NCI-H1694 treated with DMSO at 0.1 percent for 48 hours (cell line): ENCODE measurements around the gene TMCC1.
"Not testable (repeated sequence)": the region's sequence is repeated elsewhere in the genome, so short reads cannot be mapped to it uniquely, and the experiment has no call there.

Experiments
- DNase-seq: peaks from one replicate; lab custom pipeline; 2025; lab: John Stamatoyannopoulos, UW

TMCC1 gene

DNA sequence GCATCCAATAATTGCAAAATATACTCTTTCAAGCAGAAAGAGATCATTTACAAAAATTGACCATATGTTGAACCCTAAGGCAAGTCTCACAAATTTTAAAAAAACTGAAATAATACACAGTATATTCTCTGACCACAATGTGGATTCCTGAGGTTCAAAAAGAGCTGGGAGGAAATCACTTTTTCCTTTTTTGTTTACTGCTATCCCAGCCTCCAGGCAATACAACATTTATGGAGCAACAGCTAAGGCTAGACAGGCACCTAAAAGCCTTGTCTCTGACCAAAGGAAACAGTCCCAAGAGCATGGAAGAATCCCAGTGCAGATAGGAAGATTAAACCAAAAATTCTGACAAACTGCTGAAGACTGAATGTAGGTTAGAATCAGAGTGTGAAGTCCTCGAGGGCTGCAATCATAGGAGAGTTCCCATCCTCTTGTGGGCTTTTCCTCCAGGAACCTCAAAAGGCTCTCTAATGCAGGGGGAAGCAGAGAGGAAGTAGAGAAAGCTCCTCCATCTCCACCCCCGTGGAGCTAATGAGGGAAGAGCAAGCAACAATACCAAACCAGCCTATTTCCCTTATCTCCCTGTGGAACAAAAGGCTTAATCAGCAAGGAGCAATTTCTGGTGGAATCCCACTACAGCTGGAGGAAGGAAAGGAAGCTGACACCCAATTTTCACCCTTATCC lies 57.0 kb downstream of the TMCC1 start:
- no peak for DNase-seq

DNA sequence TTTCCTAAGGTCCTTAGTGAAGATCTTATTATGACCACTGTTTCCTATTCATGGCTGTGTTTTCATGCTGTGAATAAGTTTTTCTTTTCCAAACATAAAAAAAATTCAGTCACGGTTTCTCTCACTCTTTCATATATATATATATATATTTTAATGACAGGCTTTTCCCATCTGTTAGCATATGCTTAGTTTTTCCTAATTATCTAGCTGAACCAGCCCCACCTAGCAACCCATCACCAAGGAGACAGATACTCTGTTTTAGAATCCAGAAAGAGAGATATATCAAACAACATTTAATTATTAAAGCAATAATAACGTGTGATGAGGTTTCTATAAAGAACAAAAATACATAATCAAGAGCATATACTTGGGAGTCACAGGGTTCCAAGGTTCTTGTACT lies 58.3 kb downstream of the TMCC1 start:
- DNase-seq, result peak; percentile 6

DNA sequence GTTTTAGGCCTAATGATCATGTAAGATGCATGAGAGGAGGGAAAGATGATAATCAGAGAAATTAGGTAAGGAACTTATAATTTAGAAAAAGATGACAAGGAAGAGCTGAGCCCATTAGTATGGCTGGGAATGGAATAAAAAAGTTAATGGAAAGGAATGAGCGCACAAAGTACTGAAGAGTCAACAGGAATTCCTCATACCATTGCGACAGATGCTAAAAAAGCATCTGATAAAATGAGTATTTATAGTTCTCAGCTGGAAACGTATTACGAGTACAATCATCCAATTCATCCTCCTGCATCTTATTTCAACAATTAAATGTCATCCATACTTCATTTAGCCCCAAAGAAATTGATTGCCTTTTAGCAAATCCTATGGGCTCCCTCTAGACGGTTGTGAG lies 58.9 kb downstream of the TMCC1 start:
- no peak for DNase-seq

DNA sequence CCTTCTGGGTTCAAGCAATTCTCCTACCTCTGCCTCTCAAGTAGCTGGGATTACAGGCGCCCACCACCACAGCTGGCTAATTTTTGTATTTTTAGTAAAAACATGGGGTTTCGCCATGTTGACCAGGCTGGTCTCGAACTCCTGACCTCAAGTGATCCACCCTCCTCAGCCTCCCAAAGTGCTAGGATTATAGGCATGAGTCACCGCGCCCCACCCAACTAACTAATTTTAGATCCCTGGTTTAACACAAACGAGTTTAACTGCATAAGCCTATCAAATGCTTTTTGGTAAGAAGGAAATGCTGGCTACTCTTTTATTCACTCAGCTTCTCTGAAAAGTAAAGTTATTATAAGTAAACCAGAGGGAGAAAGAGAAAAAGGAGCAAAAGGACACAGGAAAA lies 61.6 kb downstream of the TMCC1 start:
- not testable (repeated sequence) for DNase-seq

DNA sequence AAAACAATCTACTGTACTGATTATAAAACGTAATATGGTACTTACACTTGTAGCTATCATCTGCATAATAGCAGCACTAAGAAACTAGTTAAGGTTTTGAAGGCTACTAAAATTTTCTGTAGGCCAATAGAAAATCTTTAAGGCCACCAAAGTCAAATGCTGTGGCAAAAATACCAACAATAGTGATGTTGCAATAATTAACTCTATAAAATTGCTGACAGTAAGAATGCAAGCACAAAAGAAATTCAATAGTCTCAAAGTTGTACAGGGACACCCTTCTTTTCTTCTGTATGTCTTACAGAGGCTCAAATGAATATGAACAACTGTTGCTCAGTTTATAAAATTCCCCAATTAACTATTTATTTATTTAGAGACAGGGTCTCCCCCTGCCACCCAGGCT lies 62.0 kb downstream of the TMCC1 start:
- no peak for DNase-seq

DNA sequence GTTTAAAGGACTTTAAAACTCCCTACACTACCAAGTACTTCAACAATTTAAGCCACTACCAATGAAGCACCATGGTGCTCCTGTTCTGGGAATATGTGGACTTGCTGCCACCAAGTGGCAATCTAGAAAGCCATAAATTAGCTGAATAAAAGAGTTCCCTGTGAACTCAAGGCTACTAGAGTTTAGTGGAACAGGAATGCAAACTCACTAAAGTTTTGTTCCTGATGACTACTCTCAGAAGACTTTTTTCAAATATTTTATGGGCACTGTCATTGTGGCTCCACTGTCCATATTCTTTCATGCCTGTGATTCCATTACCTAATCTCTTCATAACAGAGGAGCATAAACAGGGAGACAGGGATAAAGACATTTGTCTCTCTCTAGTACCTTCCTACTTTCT lies 63.9 kb downstream of the TMCC1 start:
- DNase-seq, result peak; percentile 52

DNA sequence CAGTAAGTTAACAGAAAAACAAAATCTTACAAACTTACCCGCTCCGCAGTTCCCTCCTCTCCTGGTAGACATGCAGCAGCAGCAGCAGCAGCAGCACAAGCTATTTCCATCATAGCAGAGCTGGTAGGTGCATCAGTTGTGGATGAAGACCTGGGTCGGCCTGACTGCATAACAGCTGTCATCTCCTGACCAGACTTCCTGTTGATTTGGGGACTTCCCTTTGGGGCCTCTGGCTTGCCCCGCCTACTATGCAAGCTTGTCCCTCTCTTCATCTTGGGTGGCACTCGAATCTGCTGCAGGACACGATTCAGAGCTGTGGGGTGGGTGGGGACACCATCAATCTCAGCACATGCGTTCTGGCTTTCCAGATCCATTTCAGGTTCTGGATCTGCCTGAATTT lies 65.7 kb downstream of the TMCC1 start:
- no peak for DNase-seq

DNA sequence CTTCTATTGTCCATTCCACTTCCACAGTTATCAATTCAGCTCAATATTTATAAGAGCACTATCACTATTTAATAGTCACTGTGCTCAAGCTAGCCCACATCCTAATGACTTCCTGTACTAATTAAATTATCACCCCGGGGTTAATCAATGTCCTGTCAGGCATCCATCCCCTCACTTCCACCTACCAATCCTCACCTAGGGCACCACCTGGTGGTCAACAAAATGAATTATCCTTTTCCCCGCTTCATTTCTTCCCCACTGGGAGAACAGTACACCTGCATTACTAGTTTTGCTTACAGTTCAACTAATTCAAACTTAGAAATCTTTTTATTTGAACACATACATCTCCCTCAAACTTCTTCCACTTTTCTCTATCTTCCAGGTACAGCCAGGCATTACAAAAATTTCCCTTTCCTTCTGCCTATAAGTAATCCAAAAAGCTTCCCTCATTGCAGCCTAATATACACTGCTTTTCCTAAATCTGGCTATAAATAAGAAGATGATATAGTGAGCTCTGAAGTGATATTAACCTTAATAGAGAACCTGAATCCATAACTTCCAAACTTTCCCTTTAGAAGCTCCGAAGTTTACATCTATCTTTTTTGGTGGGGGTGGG lies 68.5 kb downstream of the TMCC1 start:
- peak; percentile 47 for DNase-seq

DNA sequence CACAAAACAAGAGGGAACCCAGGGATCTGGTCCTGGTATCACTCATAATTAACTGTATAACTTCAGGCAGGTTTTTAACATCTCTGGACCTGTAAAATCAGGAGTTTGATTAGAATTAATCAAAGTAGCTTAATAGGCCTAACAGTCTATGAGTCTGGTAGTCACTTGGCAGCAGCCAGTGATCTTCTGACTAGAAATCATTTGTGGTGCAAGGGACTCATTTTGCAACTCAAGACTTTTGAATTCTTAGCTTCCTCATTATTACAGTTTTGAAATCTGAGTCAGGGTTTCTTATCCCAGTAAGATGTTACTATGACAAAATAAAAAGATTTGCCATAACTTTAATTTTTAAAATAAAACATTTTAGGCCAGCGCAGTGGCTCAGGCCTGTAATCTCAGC lies 70.8 kb downstream of the TMCC1 start:
- no peak for DNase-seq

DNA sequence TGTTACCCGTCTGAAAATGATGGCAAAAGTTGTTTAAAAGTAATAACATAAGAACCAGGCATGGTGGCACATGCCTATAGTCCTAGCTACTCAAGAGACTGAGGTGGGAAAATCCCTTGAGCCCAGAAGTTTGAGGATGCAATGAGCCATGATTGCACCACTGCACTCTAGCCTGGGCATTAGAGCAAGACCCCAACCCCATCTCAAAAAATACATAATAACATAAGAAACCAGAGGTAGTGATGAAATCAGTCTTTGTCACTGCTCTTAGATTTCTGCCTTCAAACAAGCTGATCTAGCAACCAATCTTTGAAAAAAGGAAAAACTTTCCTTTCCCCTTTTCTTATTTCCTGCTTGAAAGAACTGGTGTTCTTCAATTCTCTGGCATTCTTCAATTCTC lies 71.3 kb downstream of the TMCC1 start:
- no peak for DNase-seq

DNA sequence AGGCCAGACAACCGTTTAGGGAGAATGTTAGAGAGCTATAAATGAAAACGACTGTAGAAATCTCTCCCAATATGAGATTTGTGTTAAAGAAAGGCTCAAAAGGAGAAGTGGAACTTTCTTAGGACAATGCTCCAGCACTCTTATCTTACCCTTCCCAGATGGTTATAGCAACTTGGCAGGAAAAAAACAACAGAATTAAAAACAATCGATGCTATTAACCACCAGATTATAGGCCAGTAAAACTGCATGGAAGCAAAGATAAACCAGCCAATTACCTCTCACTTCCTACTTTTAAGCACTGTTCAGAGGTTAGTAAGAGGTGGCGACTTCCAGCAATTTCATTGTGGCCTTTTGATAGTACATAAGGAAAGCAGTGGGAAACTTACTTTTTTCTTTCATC lies 72.9 kb downstream of the TMCC1 start:
- DNase-seq, result no peak

DNA sequence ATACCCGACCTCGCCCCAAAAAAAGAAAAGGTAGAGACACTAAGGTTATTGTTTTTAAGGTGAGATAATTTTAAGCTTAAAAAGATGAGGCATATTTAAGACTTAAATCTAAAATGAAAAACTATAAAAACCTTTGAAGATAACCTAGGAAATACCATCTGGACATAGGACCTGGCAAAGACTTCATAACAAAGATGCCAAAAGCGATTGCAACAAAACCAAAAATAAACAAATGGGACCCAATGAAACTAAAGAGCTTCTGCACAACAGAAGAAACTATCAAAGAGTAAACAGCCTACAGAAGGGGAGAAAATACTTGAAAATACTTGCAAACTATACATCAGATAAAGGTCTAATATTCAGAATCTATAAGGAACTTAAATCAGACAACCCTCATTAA lies 80.9 kb downstream of the TMCC1 start:
- no peak for DNase-seq

DNA sequence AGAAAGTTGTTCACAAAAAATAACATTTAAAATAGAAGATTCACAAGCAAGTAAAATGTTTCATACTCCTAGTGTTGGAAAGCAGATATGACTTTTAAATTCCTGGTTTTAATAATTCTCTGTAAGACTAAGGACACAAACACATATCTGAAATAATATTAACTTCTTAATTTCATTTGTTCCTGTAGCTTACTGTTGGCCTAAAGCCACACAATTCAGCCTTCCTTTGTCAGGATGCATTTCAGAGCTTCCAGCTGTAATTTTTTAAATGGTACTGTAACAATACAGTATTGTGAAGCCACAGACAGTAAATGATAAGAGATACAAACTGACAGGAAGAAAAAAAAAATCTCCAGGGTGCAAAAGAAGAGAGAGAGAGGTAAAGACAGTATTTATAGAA lies 84.2 kb downstream of the TMCC1 start:
- no peak for DNase-seq

DNA sequence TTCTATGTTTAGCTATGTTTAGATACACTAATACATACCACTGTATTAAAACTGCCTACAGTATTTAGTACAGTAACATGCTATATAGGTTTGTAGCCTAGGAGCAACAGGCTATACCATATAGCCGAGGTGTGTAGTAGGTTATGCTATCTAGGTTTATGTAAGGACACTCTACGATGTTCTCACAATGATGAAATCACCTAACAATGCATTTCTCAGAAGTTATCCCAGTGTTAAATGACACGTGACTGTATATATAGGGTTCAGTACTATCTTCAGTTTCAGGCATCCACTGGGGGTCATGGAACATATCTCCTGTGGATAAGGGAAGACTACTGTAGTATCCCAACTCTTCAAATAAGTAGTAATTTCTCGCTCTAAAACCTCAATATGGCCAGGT lies 97.4 kb downstream of the TMCC1 start:
- no peak for DNase-seq

DNA sequence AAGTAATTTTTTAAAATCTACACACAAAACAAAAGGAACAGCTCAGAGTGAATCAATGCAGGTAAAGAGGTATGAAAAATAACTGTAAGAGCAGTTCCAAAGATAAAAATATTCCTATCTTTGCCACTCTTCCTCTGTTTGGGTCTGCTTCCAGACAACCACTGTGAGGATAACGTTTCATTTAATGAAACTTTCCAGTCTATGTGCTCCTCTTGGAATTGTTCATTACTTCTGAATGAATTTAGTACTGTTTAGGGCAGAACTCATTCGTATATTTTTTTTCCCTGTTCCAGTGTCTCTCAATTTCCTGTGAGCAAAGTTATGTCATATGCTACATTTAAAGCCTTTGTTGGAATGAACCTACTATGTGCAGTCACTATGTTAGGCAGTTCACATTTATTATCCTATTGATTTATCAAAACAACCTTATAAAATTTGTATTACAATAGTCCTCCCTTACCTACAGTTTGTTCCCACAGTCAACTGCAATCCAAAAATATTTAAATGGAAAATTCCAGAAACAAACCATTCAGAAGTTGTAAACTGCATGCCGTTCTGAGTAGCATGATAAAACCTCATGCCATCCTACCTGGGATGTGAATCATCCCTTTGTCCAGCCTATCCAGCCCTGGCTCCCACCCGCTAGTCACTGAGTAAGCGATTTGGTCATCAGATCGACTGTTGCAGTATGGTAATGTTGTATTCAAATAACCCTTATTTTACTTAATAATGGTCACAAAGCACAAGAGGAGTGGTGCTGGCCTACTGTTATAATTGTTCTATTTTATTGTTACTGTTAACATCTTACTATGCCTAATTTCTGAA lies 98.1 kb downstream of the TMCC1 start:
- DNase-seq, result no peak

DNA sequence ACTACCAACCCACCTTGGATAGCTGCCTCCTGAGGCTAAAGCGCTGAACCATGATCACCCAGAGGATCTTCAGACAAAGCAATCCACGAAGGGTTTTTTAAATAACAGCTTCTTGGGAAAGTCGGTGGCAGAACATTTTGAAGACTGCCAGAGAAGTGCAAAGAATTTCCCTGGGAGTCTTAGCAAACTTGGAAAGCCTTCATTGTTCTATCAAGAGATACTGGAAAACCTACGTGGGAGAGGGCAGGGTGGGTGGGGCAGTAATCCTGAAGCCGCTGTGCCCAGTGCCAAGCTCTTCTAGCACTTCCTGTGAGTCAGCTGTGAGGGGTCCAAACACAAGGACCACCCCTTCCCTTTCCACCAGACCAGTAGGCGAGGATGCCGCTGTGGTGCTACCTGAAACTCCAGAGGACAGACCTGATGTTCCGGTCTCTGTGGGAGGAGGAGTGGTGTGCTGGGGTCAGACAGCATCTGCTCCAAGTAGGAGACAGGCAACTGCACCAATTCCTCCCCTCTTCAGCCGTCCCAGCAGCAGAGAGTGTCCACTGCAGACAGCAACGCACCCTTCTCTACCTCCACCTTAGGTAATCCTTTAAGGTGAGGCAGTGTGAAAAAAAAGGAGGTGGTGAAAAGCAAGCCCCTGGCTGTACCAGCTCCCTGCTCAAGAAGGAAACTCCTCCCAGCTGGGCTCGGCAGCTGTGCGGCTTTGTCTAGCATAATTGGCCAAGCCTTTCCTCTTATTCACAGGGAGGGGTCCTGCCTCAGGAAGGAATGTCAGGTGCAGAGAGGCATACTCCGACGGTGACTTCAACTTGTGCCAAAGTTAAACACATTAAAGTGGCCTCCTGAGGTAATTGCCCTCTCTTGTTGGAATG lies 99.0 kb downstream of the TMCC1 start:
- no peak for DNase-seq

DNA sequence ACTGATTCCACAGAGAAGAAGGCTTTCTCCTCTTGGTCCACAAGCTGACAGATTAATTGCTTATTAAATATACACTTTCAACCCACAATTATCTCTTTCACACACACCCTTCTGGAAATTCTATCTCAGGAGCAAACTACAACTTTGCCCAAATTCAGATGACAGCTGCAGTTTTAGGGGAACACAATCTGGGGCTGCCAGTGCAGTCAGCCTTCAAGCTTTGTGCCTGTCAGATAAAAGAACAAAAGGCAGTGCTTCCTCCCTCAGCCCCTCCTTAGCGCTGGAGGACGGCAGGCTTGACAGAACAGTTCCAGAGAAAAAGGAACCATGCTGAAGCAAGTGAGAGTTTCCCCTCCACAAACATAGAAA lies 99.6 kb downstream of the TMCC1 start:
- no peak for DNase-seq

DNA sequence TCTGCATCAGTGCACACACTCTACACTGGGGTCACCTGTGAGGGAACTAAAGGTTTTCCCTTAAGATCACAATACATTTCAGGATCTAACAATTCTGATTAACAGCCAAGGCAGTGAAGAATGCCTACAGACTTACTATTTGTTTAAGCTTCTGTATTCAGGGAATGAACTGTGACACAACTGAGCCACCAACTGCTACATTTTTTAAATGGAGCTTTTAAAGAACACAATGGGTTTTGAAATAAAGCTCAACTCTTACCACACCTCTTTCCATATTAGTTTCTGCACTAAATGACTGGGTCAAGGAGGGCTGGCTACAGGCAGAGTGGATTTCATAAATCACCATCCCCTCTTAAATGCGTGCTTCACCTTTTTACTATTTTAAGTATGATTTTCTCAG lies 100.2 kb downstream of the TMCC1 start:
- DNase-seq, result no peak

DNA sequence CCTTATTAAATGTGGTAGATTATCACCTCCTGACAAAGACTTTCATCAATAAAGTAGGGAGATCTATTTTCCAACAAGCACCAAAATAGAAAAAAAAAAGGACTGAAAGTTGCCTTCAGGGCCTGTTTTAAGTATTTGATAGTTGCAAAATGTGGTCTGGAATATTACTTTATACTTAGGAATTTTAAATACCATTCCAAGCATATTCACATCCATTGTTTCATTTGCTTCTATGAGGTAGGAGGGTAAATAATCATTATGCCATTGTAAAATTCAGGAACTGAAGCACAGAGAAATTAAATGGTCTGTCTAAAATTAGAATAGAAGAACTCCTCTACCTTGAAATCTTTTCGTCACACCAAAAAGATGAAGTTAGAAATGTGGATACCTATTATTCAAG lies 110.0 kb downstream of the TMCC1 start:
- no peak for DNase-seq

DNA sequence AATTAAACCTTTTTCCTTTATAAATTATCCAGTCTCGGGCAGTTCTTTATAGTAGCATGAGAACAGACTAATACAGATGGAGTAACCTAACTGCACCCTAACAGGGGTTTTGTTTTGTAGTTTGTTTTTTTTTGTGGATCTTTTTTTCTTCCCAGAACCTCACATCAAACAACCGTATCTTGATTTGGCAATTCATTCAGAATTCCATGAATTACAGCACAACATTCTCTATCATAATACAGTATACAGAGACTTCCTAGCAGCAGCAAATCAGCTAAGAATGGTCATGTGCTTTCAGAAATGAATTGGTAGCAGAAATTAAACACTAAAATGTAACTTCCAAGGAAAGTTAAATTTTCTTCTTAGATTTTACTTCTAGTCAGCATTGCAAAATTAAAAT lies 114.6 kb downstream of the TMCC1 start:
- no peak for DNase-seq

DNA sequence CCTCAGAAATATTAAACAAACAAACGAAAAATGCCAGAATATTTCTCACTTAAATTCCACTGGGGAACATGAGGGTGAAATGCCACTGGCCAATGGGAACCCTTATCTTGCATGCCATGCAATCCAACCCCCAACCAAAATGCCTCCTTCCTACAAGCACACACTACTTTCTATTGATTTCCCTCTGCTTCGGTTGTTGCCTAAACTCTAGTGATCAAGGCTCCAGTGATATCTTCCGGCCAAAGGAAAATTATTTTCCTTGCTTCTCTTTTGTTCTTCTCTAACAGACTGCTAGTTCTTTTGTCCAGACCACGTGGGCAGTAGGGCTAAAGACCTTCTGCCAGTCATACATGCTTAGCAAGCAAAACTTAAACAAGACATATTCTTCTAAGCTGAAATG lies 115.7 kb downstream of the TMCC1 start:
- DNase-seq, result no peak

DNA sequence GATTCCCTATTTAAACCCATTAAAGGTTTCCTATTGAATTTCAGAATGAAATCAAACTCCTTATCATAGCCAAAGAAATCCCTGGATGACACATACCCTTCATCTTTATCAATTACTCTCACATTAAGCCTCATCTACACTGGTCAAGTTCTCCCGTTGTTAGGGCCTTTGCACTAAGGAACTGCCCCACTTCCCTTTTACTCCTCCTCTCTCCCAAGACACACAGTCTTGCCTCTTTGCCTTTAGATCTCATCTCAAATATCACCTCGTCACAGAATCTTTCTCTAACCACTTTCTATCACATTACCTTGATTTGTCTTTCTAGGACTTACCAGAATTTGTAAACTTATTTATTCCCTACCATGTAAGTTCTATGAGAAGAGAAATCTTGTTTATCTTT lies 117.6 kb downstream of the TMCC1 start:
- DNase-seq, result no peak
